GM18868 (cell line): ENCODE measurements around the gene KANTR.
"Not testable (repeated sequence)": the region's sequence is repeated elsewhere in the genome, so short reads cannot be mapped to it uniquely, and the experiment has no call there.

ENCODE experiments used
- ATAC-seq: cut with Tn5 transposase; IDR thresholded peaks from one replicate; pipeline ENCODE4 v1.9.1; 2021; ENCODE audit warnings: mild to moderate bottlenecking, moderate library complexity; ENCODE audit not compliant: unreplicated experiment

The KANTR gene

DNA sequence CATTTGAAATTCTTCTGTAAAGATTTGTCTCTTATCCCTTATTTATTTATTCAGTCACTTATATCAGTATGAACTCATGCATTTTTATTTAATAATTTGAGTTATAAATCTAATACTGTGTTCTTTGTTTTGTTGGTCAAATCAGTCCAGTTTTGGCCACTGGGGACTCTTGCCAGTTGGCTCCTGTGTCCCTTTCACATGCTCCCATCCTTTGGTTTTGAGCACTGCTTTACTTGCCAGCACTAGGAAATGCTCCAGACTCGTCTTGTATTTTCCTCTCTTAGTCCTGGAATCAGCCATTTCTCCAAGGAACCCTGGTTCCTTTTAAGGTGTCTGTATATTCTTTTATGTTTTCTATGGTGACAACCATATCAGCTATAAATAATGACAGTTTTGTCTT is 28.1 kb downstream of the KANTR start:
- no peak for ATAC-seq

DNA sequence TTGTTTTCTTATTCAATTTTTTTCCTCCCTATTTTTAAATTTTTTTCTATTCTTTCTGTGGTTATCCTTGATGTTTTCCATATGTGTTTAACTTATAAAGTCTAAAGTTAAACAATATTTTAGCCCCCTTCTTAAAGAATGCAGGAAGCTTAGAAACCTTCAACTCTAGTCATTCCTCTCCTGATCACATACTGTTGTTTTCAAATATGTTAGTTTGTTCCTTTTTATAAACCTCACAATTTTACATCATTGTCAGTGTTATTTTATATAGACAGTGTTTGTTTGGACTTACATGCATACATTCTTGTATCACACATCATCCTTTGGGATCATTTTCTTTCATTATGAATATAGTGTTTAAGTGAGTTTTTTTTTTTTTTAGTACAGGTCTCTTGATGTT is 31.6 kb downstream of the KANTR start:
- no peak for ATAC-seq

DNA sequence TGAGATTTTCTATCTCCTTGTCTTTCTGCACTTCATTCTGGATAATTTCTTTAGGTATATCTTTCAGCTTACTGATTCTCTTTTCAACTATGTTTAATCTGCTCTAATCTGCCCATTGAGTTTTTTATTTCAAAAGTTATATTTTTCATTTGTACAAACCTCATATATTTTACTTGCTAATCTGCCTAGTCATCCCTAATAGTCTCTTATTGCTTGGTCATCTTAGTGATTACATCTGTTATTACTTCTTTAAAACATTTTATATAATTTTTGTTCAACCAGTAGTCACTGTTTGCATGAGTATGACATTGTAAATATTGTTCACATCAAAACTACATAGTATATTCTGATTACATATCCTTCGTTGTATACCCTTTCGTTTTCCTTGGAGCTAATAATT is 32.4 kb downstream of the KANTR start:
- ATAC-seq = no peak

DNA sequence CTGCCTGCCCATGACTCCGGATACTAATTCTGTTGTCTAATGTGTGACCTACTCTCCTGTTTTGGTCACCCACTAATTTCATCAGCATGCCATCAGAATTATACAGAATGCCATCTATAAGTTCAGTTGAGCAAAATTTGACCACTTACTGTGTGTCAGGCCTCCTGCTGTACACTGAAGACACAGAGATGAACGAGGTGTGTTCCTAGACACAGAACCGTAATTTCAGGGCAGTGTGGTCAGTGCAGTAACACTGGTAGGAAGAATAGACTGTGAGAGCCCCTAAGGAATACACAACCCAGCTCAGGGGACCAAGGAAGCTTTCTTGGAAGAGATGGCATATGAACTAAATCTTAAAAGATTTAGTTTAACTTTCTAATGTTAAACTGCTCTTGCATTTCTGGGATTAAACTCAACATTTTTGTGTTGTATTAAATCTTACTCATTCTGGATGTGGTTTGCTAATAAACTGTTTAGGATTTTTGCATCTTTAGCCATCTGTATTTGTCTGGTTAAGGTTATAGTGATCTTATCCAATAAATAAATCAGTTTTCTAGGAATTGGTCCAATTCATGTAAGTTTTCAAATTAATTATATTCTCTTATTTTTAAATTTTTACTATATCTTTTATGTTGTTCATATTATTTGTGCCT is 34.3 kb downstream of the KANTR start:
- ATAC-seq = no peak

DNA sequence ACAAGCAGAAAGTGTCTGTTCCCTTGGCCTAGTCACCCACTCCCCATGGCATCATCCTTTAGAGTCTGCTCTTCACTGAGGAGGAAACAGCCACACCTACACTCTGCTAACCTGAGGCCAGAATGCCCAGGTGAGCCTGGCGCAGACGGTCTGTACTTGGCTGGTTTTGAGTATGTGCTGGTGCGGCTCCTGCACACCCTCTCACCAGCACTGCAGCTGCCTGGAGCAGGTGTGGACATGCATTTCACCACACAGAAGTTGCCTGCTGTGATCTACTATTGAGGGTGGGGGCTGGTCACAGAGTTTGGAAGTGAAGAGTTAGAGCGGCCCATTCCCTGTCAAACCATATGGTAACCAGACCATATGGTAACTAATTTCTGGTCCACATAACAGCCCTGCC is 39.5 kb downstream of the KANTR start:
- no peak for ATAC-seq

DNA sequence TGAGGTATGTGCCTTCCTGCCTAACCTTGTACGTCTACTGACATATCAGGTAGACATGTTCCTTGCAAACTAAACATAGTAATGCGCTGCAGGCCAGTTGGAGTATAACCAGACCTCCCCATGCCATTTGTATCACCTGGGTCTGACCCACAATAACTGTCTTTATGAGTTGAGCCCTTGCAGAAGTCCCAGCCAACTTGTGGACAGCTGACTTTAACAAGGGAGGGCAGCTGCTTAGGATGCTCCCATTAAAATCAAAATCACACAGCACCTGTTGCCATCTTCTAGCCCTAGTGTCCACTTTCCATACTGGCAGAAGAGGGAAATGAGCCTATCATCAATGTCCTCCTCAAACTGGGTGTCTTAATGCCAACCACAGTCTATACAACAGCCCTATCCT is 41.6 kb downstream of the KANTR start:
- ATAC-seq = no peak

DNA sequence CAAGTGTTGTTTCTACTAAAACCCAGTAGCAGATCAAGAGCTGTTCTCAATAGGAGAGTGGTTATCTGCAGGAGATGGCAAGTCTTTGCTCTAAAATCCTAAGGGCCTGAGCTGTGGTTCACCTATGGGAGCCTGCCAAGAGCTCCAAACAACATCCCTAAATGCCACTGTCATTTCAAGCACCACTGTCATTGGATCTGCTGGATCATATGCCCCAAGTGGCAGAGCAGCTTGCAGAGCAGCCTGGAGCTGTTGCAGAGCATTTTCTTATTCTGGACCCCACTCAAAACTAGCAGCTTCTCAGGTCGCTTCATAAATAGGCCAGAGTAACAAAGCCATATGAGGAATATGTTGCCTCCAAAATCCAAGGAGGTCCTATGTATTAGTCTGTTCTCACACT is 59.6 kb downstream of the KANTR start:
- ATAC-seq = no peak

DNA sequence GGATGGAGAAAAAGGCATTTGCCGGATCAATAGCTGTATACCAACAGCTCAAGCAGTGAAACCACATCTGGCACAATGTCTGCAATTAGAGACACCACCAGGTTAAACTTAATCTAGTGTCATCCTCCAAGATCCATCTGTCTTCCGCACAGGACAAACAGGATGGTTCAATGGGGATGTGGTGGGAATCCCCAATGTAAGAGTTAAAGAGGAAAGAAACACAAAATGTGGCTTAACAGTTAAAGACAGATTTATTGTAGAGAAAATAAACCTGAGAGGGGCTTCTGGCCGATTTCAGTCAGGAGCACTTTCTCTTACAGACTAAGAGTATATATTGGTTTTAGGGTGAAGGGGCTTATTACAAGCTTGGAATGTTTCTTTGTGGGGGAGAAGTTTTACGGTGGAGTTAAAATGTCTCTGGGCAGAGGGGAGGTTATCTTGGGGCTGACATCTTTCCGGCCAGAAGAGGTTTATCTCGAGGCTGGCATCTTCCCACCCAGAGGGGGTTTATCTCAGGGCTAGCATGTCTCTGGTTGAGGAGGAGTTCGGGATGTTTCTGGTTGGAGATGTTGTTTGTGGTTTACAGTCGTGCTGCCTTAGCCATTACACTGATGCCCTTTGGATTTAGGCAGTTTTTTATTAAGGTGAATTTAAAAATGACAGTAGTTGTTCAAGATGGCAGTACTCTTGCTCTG is 61.7 kb downstream of the KANTR start:
- ATAC-seq = no peak

DNA sequence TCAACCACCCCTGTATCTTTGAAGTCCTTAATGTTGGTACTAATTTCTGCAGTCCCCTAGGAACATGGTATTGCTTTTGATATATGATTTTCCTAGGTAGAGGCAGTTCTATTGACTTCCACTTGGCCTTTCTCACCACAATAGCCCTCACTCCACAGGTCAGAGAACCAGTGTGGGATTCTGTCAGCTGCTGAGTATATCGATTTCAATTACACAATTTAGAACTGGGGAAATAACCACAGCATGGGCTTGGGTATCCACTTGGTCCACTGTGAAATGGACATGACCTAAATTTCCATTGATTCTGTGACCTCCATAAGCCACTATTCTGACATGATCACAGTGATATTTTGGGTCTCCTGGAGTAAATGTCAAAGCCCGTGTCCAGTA is 62.3 kb downstream of the KANTR start:
- no peak for ATAC-seq

DNA sequence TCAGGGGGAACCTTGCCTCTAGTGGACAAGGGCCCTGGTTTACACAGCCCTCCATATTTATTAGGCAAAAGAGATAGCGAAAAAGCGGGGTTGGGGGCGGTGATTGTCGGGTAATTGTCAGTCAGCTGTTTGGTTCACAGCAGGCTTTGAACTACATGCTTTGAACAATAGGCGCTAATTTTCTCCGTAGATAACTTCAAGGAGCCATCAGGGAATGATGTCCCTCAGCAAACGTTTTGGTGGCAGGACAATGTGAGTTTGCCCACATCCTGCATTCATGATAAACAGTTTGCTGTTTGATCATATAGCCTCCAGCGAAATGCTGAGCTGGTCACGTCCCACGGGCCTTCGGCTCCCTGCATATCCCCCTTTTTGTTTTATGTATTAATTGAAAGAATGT is 65.2 kb downstream of the KANTR start:
- no peak for ATAC-seq

DNA sequence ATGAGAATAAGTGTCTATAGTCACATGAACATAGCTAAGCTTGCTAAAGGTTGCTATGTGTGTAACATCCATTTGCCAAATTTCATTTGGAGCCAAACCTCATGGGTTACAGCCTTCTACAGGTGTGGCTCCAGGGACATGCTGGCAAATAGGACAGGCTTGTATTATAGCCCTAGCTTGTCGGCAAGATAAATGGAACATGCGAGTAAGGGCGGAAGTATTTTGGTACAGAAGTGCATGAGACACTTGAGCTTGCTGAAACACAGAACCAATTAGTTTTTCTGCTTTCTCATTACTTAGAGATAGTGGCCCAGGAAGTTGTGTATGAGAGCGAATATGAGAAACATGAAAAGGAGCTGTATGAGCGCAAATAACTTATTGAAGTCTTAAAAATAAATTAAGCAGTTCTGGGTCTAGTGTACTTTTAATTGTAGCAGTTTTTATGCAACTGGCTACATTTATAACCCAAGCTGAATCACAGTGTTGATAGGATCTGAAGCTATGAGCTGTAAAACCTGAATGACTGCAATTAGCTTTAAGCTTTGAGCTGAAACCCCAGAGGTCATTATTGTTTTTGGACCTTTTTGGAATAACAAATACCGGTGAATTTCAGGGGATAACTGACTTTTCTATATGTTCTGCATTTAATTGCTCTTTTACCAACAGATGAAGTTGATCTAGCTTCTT is 66.5 kb downstream of the KANTR start:
- ATAC-seq = no peak

DNA sequence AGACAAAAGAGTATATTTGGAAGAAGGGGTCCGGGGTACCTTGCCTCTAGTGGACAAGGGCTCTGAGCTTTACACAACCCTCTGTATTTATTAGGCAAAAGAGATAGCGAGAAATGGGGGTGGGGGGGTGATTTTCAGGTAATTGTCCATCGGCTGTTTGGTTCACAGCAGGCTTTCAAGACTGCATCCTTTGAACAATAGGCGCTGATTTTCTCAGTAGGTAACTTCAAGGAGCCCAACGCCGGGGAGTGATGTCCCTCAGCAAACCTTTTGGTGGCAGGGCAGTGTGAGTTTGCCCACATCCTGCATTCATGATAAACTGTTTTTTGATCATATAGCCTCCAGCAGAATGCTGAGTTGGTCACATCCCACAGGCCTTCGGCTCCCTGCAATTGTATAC is 69.5 kb downstream of the KANTR start:
- ATAC-seq = no peak

DNA sequence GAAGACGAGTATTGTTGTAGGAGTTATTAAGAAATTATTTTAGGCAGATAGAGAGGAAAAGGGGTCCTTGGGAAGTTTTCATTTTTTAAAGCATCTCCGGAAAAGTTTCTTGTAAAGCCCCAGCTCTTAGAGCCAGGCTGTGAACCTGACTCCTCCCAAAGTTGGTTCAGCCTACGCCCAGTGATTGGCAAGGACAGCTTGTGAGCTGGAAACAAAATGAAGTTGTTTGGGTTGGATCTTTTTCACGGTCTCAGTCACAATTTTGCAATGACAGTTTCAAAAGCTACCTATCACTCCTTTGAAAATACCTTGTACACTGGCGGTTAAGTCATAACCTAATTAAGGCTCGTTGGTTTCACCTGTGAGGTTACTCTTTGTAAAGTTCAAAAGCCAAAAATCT is 70.6 kb downstream of the KANTR start:
- not testable (repeated sequence) for ATAC-seq

DNA sequence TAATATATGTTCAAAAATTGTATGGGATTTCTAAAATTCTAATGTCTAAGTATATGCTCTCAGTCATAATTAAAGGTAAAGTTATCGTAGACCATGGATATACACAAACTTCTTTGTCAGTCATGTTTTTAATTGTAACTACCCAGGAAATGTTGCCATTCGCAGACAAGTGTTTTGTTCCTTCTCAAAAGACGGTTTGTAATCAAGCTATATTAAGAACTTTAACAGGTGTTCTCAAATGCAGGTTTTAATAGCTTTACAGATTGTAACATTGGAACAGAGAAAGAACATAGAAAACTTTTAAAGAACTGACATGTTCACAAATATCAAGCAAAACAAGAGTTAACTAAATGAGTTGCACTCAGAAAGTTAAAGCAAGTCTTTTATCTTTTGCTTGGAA is 72.2 kb downstream of the KANTR start:
- no peak for ATAC-seq

DNA sequence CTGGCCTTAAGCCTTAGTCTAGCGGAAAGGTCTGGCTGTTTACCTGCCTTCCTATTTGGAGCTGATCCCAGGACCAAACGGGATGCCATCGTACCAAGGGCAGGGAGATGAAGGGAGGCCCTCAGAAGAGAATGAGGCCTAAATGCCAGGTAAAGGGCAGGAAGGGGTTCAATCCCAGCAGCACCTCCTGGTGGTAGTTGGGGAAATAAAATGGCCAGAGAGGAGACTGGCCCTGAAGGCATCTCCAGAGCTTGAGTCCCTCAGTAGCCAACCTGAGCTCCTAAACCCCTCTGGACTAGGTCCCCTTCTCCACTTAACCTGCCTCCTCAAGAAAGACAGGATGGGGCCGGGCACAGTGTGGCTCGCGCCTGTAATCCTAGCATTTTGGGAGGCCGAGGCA is 77.4 kb downstream of the KANTR start:
- ATAC-seq = no peak
